Measurements from ENCODE around the gene TNNC1. TPM values are rescaled to one million over a fixed set of nuclear protein-coding genes. Genes with fewer than 3 reads are reported as not detected.

The TNNC1 gene
- 0.33 TPM in 1 of 2 replicates, not detected in the other for total RNA-seq

DNA sequence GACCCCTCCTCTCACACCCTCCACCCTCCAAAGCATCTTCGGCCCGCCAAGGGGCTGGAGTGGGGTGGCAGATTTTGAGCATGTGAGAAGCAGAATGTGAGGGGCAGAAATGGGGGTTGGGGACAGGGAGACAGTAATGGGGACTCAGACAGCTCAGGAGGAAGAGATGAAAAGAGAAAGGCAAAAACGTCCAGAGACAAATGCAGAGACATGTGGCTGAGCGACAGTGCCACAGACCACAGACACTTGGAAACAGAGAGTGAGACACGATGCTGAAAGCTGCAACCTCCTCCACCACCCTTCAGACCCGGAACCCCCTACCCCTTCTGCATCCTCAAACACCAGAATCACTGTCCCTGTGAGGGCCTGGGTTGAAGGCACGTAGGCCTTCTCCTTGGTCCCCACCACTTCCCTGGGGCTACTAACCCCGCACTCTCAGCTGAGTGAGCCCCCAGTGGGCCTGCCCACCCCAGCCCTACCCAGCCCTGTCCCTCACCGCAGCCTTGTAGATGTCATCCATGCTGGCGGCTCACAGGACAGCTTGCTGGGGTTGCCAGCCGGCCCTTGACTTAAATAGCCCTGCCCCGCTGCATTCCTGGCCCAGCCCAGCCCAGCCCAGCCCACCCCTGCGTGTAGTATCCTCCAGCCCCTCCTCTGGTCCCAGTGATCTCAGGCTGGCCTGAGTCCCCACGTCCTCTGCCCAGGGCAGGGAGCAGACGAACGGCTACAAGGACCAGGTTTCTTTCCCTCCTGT is at the start of gene TNNC1:
Gene TNNC1 (minus strand): TSS at position 546 of the 754 bp plus-strand sequence. CDS start 26 bp downstream, at position 520.

GRCh38 chr3:52494886-52495495 is 41.1 kb upstream of the TNNC1 start, which contains the start of gene STAB1:
STAB1 (plus strand) TSS chr3:52495338; CDS start chr3:52495414, 76 bp downstream.

GRCh38 chr3:52455283-52456168 is 1.7 kb upstream of the TNNC1 start, which contains the start of gene NISCH:
NISCH (plus strand) TSS chr3:52455604; CDS start chr3:52455642, 38 bp downstream.

DNA sequence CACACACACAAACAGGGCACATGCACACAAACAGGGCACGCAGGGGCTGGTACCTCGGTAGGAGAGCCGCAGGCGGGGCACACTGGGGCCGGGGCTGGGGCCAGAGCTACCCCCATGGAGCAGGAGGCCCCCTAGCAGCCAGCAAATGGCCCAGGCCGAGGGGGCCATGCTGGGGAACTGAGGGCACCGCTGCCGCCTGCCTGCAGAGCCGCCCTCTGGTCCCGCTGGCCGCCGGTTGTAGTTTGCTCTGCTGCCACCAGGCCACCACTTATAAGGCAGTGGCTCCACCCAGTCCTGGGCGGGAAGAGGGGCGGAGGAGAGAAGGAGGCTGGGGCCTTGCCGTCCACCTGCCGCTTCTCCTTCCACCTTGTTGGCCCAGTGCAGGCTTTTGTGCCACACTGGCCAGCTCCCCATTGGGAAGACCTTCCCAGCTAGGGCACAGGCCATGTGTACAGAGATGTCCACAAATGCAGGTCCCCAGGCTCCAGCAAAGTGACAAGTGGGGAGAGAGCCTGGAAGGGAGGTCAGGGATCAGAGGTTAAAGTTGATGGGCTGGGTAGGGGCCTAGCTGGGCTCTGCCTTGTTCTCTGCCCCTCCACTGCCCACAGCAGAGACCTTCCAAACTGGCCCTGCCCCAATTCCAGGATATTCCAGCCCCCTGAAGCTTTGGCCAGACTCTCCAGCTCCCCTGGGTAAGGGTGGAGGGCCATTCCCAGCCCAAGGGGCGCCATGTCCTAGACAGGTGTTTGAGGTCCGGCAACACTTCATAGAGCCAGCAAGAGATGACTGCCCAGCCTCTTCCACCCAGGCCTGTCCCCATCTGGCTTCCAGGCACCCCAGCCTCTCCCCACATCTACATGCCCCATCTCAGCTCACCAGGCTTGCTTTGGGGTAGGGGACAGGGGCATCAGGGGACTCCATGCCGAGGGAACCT is 8.7 kb downstream of the TNNC1 start, which contains the start of gene SEMA3G:
Gene SEMA3G (minus strand): TSS at position 244 of the 934 bp plus-strand sequence. CDS start 76 bp downstream, at position 168.

Other genes starting within 250 kb of the TNNC1 start
- under 0.01 TPM in 1 of 2 replicates, not detected in the other for gene TLR9, start 228.4 kb downstream of the TNNC1 start, total RNA-seq
- 129 and 153 TPM in 2 replicates for gene TWF2, start 214.9 kb downstream of the TNNC1 start, total RNA-seq
- gene PPM1M, start 208.3 kb downstream of the TNNC1 start, total RNA-seq: 16.6 and 33.1 TPM in 2 replicates
- gene WDR82, start 175.4 kb downstream of the TNNC1 start, total RNA-seq: 70.7 and 81.5 TPM in 2 replicates
- 9.5 and 19.8 TPM in 2 replicates for gene GLYCTK, start 166.2 kb downstream of the TNNC1 start, total RNA-seq
- gene DNAH1, start 137.7 kb downstream of the TNNC1 start, total RNA-seq: 2.1 and 4.1 TPM in 2 replicates
- gene BAP1, start 44.0 kb downstream of the TNNC1 start, total RNA-seq: 49.4 and 56.6 TPM in 2 replicates
- 2.7 and 5.8 TPM in 2 replicates for gene PHF7, start 43.4 kb downstream of the TNNC1 start, total RNA-seq
- under 0.01 TPM in 2 replicates for gene SEMA3G, start 8.9 kb downstream of the TNNC1 start, total RNA-seq
- gene NISCH, start 1.6 kb upstream of the TNNC1 start, total RNA-seq: 67.1 and 97.0 TPM in 2 replicates
- gene STAB1, start 41.3 kb upstream of the TNNC1 start, total RNA-seq: 0.44 and 0.62 TPM in 2 replicates
- gene NT5DC2, start 79.8 kb upstream of the TNNC1 start, total RNA-seq: 44.7 and 52.5 TPM in 2 replicates
- gene UQCC5, start 82.6 kb upstream of the TNNC1 start, total RNA-seq: 1.8 and 12.6 TPM in 2 replicates
- gene PBRM1, start 231.9 kb upstream of the TNNC1 start, total RNA-seq: 93.8 and 96.0 TPM in 2 replicates
- gene GNL3, start 232.0 kb upstream of the TNNC1 start, total RNA-seq: 155 and 182 TPM in 2 replicates